H1 (cell line): ENCODE measurements around the gene RNF114. TPM values are rescaled to one million over a fixed set of nuclear protein-coding genes. Genes with fewer than 3 reads are reported as not detected.

Experiments
- CTCF ChIA-PET: fragments of 300-600 bp; sonication (Branson Sonifier 250); formaldehyde crosslinking; loops from one replicate; lab custom pipeline; 2021; ENCODE audit not compliant: partially characterized antibody; lab: Charles Lee
- POLR2A ChIA-PET: fragments of 300-600 bp; sonication (Branson Sonifier 250); formaldehyde crosslinking; loops from one replicate; lab custom pipeline; 2021; ENCODE audit warnings: inconsistent platforms; ENCODE audit not compliant: partially characterized antibody; lab: Charles Lee
- DNase-seq, 2 experiments: peaks; one replicate each; pipeline versions ENCODE4 v3.0.0 to v3.0.0-alpha.2; 2010 to 2022; ENCODE audit warnings: low spot score in 2 of 2, low read depth in 1 of 2, mixed read lengths in 1 of 2
- FAIRE-seq: peaks from 2 replicates; lab custom pipeline; 2011; peaks lifted over from hg19 to GRCh38; lab: Jason Lieb, UNC
- H2AFZ ChIP-seq: 2 replicates; pipeline ENCODE4 v1.8.1; 2012; ENCODE audit warnings: low read length, inconsistent platforms
- H2AK5ac ChIP-seq: 2 replicates; pipeline ENCODE4 v1.6.1; 2013; ENCODE audit warnings: low read depth, low read length
- H2BK120ac ChIP-seq: replicated peaks from 2 replicates; pipeline ENCODE3; 2013; ENCODE audit warnings: low read depth, low read length, inconsistent platforms
- H2BK12ac ChIP-seq: 2 replicates; pipeline ENCODE4 v1.6.1; 2013; ENCODE audit warnings: low read depth, low read length
- H2BK15ac ChIP-seq: 2 replicates; pipeline ENCODE4 v1.6.1; 2013; ENCODE audit warnings: low read length
- H2BK20ac ChIP-seq: 2 replicates; pipeline ENCODE4 v1.6.1; 2013; ENCODE audit warnings: low read length
- H2BK5ac ChIP-seq: 2 replicates; pipeline ENCODE4 v1.6.1; 2013; ENCODE audit warnings: low read depth, low read length
- H3K14ac ChIP-seq: 2 replicates; pipeline ENCODE4 v1.6.1; 2013; ENCODE audit warnings: inconsistent platforms; ENCODE audit not compliant: insufficient read length
- H3K18ac ChIP-seq: 2 replicates; pipeline ENCODE4 v1.6.1; 2013; ENCODE audit warnings: low read length; ENCODE audit errors: extremely low read depth
- H3K23ac ChIP-seq: 2 replicates; pipeline ENCODE4 v1.6.1; 2013; ENCODE audit warnings: inconsistent platforms; ENCODE audit not compliant: insufficient read length
- H3K23me2 ChIP-seq: 2 replicates; pipeline ENCODE4 v1.6.1; 2013; ENCODE audit warnings: low read depth, low read length
- H3K27ac ChIP-seq: 2 replicates; pipeline ENCODE4 v1.6.1; 2011; ENCODE audit warnings: low read depth, low read length, inconsistent platforms
- H3K27me3 ChIP-seq, 4 experiments: replicated peaks in 1 of 4; 1 replicate in 1 of 4; 2 replicates in 3 of 4; pipeline versions ENCODE4 v1.6.1 to v1.8.1; 2011 to 2013; ENCODE audit warnings: low read length in 3 of 4, mild to moderate bottlenecking in 3 of 4, inconsistent platforms in 2 of 4, mixed read lengths in 2 of 4, moderate library complexity in 1 of 4; ENCODE audit not compliant: control insufficient read depth in 3 of 4, insufficient read depth in 3 of 4; ENCODE audit errors: extremely low read depth in 1 of 4
- H3K36me3 ChIP-seq, 4 experiments: 2 replicates each; pipeline versions ENCODE4 v1.6.1 to v1.8.1; 2011 to 2013; ENCODE audit warnings: mild to moderate bottlenecking in 4 of 4, low read length in 3 of 4, moderate library complexity in 2 of 4, control low read depth in 1 of 4, inconsistent platforms in 1 of 4; ENCODE audit not compliant: insufficient read depth in 4 of 4, control insufficient read depth in 2 of 4
- H3K4ac ChIP-seq: replicated peaks from 2 replicates; pipeline ENCODE3; 2013; ENCODE audit warnings: low read length, low read depth, mixed read lengths, inconsistent platforms; ENCODE audit not compliant: insufficient read length
- H3K4me1 ChIP-seq, 4 experiments: replicated peaks in 1 of 4; 1 replicate in 1 of 4; 2 replicates in 3 of 4; pipeline versions ENCODE4 v1.6.1 to v1.8.1; 2011 to 2013; ENCODE audit warnings: low read length in 3 of 4, inconsistent platforms in 2 of 4, mixed read lengths in 1 of 4; ENCODE audit not compliant: insufficient read depth in 4 of 4, control insufficient read depth in 3 of 4
- H3K4me2 ChIP-seq, 2 experiments: 2 replicates each; pipeline versions ENCODE4 v1.6.1 to v1.8.1; 2011 to 2013; ENCODE audit warnings: low read depth in 2 of 2, low read length in 2 of 2, control low read depth in 1 of 2, inconsistent platforms in 1 of 2, mild to moderate bottlenecking in 1 of 2; ENCODE audit not compliant: insufficient read depth in 1 of 2
- H3K4me3 ChIP-seq, 4 experiments: fragments of 200-600, 300-600 bp in 1 of 4; sonication (generic), shearing (Covaris generic), sonication (Bioruptor Twin) in 1 of 4; 2 replicates each; pipeline versions ENCODE4 v1.5.1 to v1.8.1; 2011 to 2016; ENCODE audit warnings: low read length in 4 of 4, low read depth in 3 of 4, control low read depth in 2 of 4, inconsistent platforms in 2 of 4, mild to moderate bottlenecking in 2 of 4, mixed read lengths in 1 of 4, moderate library complexity in 1 of 4; ENCODE audit not compliant: insufficient read depth in 2 of 4; ENCODE audit errors: extremely low read depth in 1 of 4
- H3K56ac ChIP-seq: replicated peaks from 2 replicates; pipeline ENCODE3; 2013; ENCODE audit warnings: low read depth, mild to moderate bottlenecking, mixed read lengths, low read length, inconsistent platforms; ENCODE audit not compliant: insufficient read length
- H3K79me1 ChIP-seq: 2 replicates; pipeline ENCODE4 v1.6.1; 2013; ENCODE audit warnings: low read depth, low read length, control low read depth
- H3K79me2 ChIP-seq, 2 experiments: 2 replicates each; pipeline versions ENCODE4 v1.6.1 to v1.8.1; 2012 to 2013; ENCODE audit warnings: low read length in 2 of 2, mild to moderate bottlenecking in 2 of 2, inconsistent platforms in 1 of 2; ENCODE audit not compliant: insufficient read depth in 2 of 2, control insufficient read depth in 1 of 2
- H3K9ac ChIP-seq, 4 experiments: replicated peaks in 1 of 4; 1 replicate in 1 of 4; 2 replicates in 3 of 4; pipeline versions ENCODE4 v1.6.1 to v1.8.1; 2011 to 2013; ENCODE audit warnings: low read depth in 3 of 4, low read length in 3 of 4, control low read depth in 2 of 4, mild to moderate bottlenecking in 2 of 4, moderate library complexity in 2 of 4, inconsistent platforms in 1 of 4; ENCODE audit errors: extremely low read depth in 1 of 4
- H3K9me3 ChIP-seq, 2 experiments: 2 replicates each; pipeline versions ENCODE4 v1.6.1 to v1.8.1; 2012 to 2013; ENCODE audit warnings: mild to moderate bottlenecking in 2 of 2, moderate library complexity in 2 of 2, control low read depth in 1 of 2, inconsistent platforms in 1 of 2, low read depth in 1 of 2, low read length in 1 of 2, mixed read lengths in 1 of 2; ENCODE audit not compliant: insufficient read depth in 2 of 2
- H4K20me1 ChIP-seq, 2 experiments: replicated peaks in 1 of 2; 2 replicates each; pipeline versions ENCODE3 to v1.8.1; 2011 to 2013; ENCODE audit warnings: inconsistent platforms in 2 of 2, low read length in 2 of 2, mild to moderate bottlenecking in 1 of 2; ENCODE audit not compliant: insufficient read depth in 2 of 2, control insufficient read depth in 1 of 2
- H4K5ac ChIP-seq: 2 replicates; pipeline ENCODE4 v1.6.1; 2013; ENCODE audit warnings: low read length, low read depth, mixed read lengths, inconsistent platforms; ENCODE audit not compliant: insufficient read length
- H4K8ac ChIP-seq: 2 replicates; pipeline ENCODE4 v1.8.0; 2013; ENCODE audit warnings: mild to moderate bottlenecking, moderate library complexity, low read length, inconsistent platforms; ENCODE audit not compliant: insufficient read depth; ENCODE audit errors: extremely low read depth
- H4K91ac ChIP-seq: replicated peaks from 2 replicates; pipeline ENCODE3; 2013; ENCODE audit warnings: low read length, mixed read lengths, inconsistent platforms; ENCODE audit not compliant: insufficient read length
- ASH2L ChIP-seq: fragments of 200-600, 300-600 bp; sonication (generic); IDR thresholded peaks from one replicate; pipeline ENCODE4 v1.7.1; 2017; ENCODE audit warnings: low read length
- ATF2 ChIP-seq: IDR thresholded peaks from 2 replicates; pipeline ENCODE4 v1.6.1; 2012; ENCODE audit warnings: low read length, inconsistent platforms
- BCL11A ChIP-seq, 2 experiments: IDR thresholded peaks; one replicate each; pipeline ENCODE4 v1.6.1; 2011; ENCODE audit warnings: low read depth in 2 of 2, low read length in 2 of 2, mild to moderate bottlenecking in 2 of 2
- KDM1A ChIP-seq: fragments of 200-600, 300-600 bp; sonication (generic); IDR thresholded peaks from 2 replicates; pipeline ENCODE4 v1.7.1; 2016; ENCODE audit warnings: mild to moderate bottlenecking, low read length, borderline replicate concordance
- MAFK ChIP-seq: IDR thresholded peaks from 2 replicates; pipeline ENCODE4 v1.6.1; 2012; ENCODE audit warnings: low read depth, mild to moderate bottlenecking, improper control_type of control experiment, low read length
- NRF1 ChIP-seq: IDR thresholded peaks from 2 replicates; pipeline ENCODE4 v1.6.1; 2011; ENCODE audit warnings: mild to moderate bottlenecking, low read depth, low read length, improper control_type of control experiment
- POLR2A ChIP-seq, 2 experiments: IDR thresholded peaks; 1 replicate in 1 of 2; 2 replicates in 1 of 2; pipeline ENCODE4 v1.6.1; 2011; ENCODE audit warnings: low read depth in 2 of 2, low read length in 2 of 2, mild to moderate bottlenecking in 2 of 2; ENCODE audit errors: control extremely low read depth in 1 of 2
- RXRA ChIP-seq: IDR thresholded peaks from 2 replicates; pipeline ENCODE4 v1.6.1; 2011; ENCODE audit warnings: low read depth, mild to moderate bottlenecking, low read length, moderate library complexity; ENCODE audit not compliant: insufficient read depth
- SAP30 ChIP-seq: fragments of 300-600 bp; sonication (generic); IDR thresholded peaks from 2 replicates; pipeline ENCODE4 v1.7.1; 2012; ENCODE audit warnings: low read length, moderate library complexity, mild to moderate bottlenecking, inconsistent platforms; ENCODE audit not compliant: insufficient read depth, insufficient replicate concordance
- SIN3A ChIP-seq, 2 experiments: IDR thresholded peaks in 1 of 2; conservative IDR thresholded peaks in 1 of 2; 2 replicates each; pipeline ENCODE4 v1.6.1; 2011 to 2012; ENCODE audit warnings: low read length in 2 of 2, improper control_type of control experiment in 1 of 2, low read depth in 1 of 2, mild to moderate bottlenecking in 1 of 2
- WGBS, 2 experiments: shearing (Covaris generic) in 1 of 2; methylation state at CpG; one replicate each; pipeline versions ENCODE4 v1.1.6 to v1.1.7; 2013 to 2015; ENCODE audit warnings: low lambda C conversion rate in 2 of 2, mixed read lengths in 2 of 2, inconsistent platforms in 1 of 2, low coverage in 1 of 2, missing lambda C conversion rate in 1 of 2; ENCODE audit not compliant: insufficient replicate concordance in 2 of 2, insufficient coverage in 1 of 2, insufficient read length in 1 of 2; ENCODE audit errors: extremely low coverage in 1 of 2, missing lambda C conversion rate in 1 of 2; 5-methylcytosine and 5-hydroxymethylcytosine counted together
- polyA plus RNA-seq, 7 experiments: library from polyadenylated mRNA; depleted of rRNA in 3 of 7; stranded (reverse) in 5 of 7; unstranded in 2 of 7; fragments of >200 nt in 5 of 7; fragments of 200-250 nt in 2 of 7; gene quantifications; 1 replicate in 5 of 7; 2 replicates in 1 of 7; 4 replicates in 1 of 7; pipeline versions ENCODE4 v1.2.1 to v1.2.3, GENCODE V29; 2011 to 2013; ENCODE audit warnings: missing spikeins in 2 of 7, mixed read lengths in 2 of 7
- total RNA-seq: library from RNA; stranded (reverse); fragmentation: NEBNext Ultra II Directional; extraction: Animal tissue kit (Norgen Biotek cat#: 25700); gene quantifications from 2 replicates; pipeline ENCODE4 v1.2.1, GENCODE V29; 2021

Gene RNF114
- total and polyA plus RNA-seq, 2 of the 8 experiments (the other 6 are each of a cell fraction or from before 2014, with no cell fraction given), result 81.7 to 89.9 TPM

- ChIA-PET CTCF (interaction anchor here (0.6 to 16.4 kb wide), 6 partner anchors 8 to 479 kb away, joined by 3 to 199 read pairs (median 6); no protein-coding TSS in a partner anchor), POLR2A (interaction anchor here (0.6 to 1.4 kb wide), 3 partner anchors 9 to 276 kb away, joined by 3 to 7 read pairs (median 3); no protein-coding TSS in a partner anchor)
- Histone ChIP-seq H2BK20ac (no peak overlapping the region), H3K23me2 (no peaks in the 10 kb centered on the region), H3K27me3 (no peaks in the 10 kb centered on the region), H3K79me1 (peaks cover 3% of the 10 kb centered on the region; the same call in 1 of the 2 replicates), H3K27ac (no peak overlapping the region), H4K20me1 (peaks cover 0 to 8% of the 10 kb centered on the region in 2 experiments), H3K14ac (no peak overlapping the region), H4K8ac (no peak overlapping the region), H3K9ac (no peak overlapping the region), H3K9me3 (no peaks in the 10 kb centered on the region), H2BK15ac (no peak overlapping the region), H4K91ac (no peak overlapping the region), H3K4me3 (no peak overlapping the region), H3K4ac (no peak overlapping the region), H2AK5ac (no peak overlapping the region), H2BK120ac (no peak overlapping the region), H2BK5ac (no peak overlapping the region), H3K36me3 (peaks cover 3 to 22% (median 9%) of the 10 kb centered on the region in 4 experiments; a peak in 5 of 8 replicates), H3K79me2 (no peaks in the 10 kb centered on the region), H3K4me2 (no peak overlapping the region), H3K56ac (no peak overlapping the region), H2AFZ (no peak overlapping the region), H2BK12ac (no peak overlapping the region), H3K23ac (no peak overlapping the region), H4K5ac (no peak overlapping the region), H3K18ac (no peak overlapping the region), H3K4me1 (no peaks in the 10 kb centered on the region)
- no peak for FAIRE-seq
- DNase-seq, result no peak
- TF ChIP-seq POLR2A (IDR thresholded peaks at IDR 0.05; ENCODE audit: control extremely low read depth in 1 of 2, low read depth in 2 of 2, low read length in 2 of 2) (no peak), SIN3A (conservative IDR thresholded peaks at IDR 0.05 in 1 of 2, IDR thresholded peaks at IDR 0.05 in 1 of 2; ENCODE audit: low read depth in 1 of 2, low read length in 2 of 2) (no peak), BCL11A (IDR thresholded peaks at IDR 0.05; ENCODE audit: low read depth in 2 of 2, low read length in 2 of 2) (no peak), ASH2L (no peak), NRF1 (no peak), KDM1A (no peak), SAP30 (no peak), RXRA (no peak), MAFK (no peak), ATF2 (no peak)
- WGBS, 2 experiments, result 89% methylated on average over 5 of the region's 5 CpGs; no CpG with 5 or more reads in 1 of the 2 experiments
Measured at GRCh38 chr20:49901588-49901987, 34.6 kb upstream of the RNF114 start.
